ENCODE results near the gene CEP295NL.
"Not testable (repeated sequence)": the region's sequence is repeated elsewhere in the genome, so short reads cannot be mapped to it uniquely, and the experiment has no call there.

Gene CEP295NL

GRCh38 chr17:78903101-78903779 is at the start of gene CEP295NL:
Gene CEP295NL, minus strand, starts transcription at chr17:78903201. Its CDS starts 1,373 bp downstream, at chr17:78901828.
- DNase-seq, result no peak

GRCh38 chr17:78952706-78953105 is 49.7 kb upstream of the CEP295NL start:
- no peak for DNase-seq

DNA sequence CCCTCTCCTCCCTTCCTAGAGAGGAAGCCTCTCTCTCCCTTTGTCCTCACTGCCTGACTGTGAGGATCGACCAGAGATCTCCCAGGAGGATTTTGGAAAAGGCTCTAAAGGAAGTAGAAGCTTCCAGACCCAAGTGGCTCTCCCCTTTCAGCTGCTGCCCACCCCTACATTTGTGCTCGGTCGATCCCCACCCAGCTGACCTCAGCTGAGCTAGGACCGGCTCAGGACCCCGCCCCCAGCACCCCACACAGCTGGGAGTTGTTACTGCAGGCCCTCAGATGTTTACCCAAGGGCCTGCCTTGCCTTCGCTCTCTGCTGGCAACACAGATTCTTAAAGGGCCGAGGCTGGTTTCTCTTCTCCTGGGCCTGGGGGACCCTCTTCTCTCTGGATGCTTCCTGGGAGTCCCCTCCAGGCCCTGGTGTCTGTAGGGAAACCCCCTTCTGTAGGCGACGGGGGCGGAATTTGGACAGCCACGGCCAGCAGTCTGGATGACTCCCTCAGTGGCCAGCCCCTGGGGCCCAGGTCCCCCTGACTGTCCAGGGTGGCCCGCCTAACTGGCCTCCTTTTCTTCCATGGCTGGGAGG is 49.1 kb upstream of the CEP295NL start:
- no peak for DNase-seq

DNA sequence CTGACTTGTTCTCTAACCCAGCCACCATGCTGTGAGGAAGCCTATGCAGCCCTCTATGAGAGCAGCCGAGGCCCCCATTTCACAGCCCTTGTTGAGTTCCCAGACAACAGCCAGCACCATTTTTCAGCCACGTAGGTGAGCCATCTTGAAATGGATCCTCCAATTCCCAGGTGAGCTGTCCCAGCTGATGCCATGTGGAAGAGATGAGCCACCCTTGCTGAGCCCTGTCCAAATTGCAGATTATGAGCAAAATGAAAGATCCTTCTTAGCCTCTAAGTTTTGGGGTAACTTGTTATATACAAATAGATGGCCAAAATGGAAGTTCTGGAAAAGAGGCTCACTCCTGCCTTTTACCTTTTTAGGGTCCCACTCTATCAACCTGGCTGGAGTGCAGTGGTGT is 47.9 kb upstream of the CEP295NL start:
- no peak for DNase-seq

GRCh38 chr17:78947235-78948149 is 44.5 kb upstream of the CEP295NL start:
- DNase-seq, result no peak

DNA sequence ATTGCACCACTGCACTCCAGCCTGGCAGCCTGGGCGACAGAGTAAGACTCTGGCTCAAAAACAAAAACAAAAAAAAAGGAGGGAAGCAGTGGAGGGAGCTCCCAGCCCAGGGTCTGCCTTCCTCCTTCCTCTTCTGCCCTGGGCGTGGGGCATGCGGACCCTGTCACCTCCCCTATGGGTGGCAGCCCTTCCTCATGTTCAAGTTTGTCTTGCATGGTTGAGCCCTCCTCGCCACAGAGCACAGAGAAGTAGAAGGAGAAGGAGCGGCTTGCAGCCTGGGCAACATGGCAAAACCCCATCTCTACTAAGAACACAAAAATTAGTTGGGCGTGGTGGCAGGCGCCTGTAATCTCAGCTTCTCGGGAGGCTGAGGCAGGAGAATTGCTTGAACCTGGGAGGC is 43.6 kb upstream of the CEP295NL start:
- DNase-seq, result no peak

- no peak for DNase-seq
These were observed 43.1 kb upstream of the CEP295NL start for GRCh38 chr17:78946131-78946530.

DNA sequence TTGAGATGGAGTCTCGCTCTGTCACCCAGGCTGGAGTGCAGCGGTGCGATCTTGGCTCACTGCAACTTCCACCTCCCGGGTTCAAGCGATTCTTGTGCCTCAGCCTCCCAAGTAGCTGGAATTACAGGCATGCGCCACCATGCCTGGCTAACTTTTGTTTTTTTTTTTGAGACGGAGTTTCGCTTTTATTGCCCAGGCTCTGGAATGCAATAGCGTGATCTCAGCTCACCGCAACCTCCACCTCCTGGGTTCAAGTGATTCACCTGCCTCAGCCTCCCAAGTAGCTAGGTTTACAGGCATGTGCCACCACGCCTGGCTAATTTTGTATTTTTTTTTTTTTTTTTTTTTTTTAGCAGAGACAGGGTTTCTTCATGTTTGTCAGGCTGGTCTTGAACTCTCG is 42.5 kb upstream of the CEP295NL start:
- DNase-seq, result not testable (repeated sequence)

DNA sequence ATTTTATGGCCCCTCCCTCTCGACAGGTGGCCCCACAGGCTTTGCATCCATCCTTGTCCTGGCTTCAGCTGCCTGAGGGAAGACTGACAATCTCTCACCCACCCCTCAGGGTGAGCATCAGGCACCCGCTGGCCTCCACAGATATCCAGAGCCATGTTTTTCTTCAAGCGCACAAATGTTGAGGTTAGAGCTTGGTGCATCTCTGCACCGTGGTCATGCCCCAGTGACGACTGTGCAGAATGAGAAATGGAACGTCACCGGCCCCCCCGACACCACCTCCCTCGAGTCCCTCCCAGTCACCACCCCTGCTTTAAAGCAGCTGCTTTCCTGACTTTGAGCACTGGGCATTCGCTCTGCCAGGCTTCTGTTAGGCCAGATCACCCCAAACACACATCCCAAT is 42.0 kb upstream of the CEP295NL start:
- DNase-seq, result no peak

- no peak for DNase-seq
These were observed 41.0 kb upstream of the CEP295NL start for GRCh38 chr17:78944026-78944425.

GRCh38 chr17:78940708-78941107 is 37.7 kb upstream of the CEP295NL start:
- no peak for DNase-seq

- DNase-seq, result no peak
These were observed 37.3 kb upstream of the CEP295NL start for GRCh38 chr17:78940258-78940657.

DNA sequence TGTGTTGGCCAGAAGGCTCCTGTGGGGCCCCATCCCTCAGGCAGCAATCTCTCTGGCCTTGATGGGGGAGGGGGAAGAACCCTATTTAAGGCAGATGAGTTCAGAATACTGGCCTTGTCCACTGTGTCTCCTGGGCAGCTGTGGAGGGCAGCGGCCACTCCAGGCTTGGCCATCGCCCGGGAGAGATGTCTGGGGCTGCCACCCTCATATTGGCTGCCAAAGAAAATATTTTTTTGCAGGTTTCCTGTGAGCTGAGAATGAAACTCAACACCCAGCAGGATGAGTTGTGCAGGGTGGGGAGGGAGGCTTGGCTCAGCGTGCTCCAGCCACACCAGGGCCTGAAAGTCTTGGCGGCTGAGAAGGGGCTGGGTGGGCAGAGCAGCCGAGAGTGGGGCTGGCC is 36.6 kb upstream of the CEP295NL start:
- DNase-seq, result no peak

DNA sequence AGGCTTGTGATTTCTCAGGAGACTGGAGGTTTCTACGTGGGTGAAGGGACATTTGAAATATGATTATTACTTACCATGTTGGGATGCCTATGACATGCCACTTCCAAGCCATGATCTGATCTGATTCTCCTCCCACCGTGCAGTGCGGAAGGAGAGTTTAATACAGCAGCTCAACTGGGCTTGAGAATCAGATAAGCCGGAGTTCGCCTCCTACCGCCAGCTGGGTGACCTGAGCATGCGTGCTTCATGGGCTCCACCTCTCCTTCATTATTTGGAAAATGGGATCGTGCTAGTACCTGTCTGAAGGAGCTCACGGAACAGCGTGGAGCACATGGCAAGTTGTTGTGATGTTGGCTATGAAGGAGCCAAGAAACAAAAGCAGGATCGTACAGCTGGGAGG is 34.6 kb upstream of the CEP295NL start:
- no peak for DNase-seq

DNA sequence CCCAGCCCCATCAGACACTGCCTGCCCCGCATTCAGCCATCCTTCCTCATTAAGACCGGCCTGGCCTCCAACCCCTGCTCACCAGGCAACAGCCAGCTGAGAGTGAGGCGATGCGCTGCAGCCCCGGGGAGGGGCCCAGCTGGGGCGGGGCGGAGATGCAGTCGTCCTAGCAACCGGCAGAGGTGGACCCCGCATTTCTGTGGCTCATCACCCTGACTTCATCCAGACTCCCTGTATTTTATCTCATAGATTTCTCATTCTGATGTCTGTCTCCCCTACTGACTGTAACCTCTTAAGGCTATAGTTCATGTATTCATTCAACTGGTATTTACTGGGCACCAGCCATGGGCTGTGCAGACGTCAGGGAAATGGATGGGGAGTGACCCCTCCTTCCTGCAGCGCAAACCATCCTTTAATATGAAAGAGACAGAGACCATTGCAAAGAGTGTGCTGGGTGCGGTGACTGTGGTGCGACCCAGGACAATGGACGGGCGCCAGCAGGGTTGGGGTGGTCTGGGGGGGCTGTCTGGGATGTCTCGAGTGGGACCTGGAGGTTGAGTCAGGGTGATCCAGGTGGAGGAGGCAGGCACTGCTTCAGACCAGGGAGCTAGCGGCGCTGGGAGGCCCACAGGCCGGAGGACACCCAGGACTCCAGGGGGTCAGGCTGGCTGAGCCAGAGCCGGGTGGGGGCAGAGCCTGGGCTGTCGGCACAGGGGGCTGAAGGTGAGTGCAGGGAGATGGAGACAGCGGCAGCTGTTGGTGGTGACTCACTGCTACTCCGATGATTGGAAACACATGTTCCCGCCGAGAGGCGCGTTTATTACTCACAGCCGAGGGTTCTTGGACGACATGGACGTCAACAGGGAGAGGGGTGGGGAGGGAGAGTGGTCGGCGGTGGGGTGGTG is 32.7 kb upstream of the CEP295NL start:
- DNase-seq, result no peak

GRCh38 chr17:78934681-78935418 is 31.8 kb upstream of the CEP295NL start:
- DNase-seq, result no peak

DNA sequence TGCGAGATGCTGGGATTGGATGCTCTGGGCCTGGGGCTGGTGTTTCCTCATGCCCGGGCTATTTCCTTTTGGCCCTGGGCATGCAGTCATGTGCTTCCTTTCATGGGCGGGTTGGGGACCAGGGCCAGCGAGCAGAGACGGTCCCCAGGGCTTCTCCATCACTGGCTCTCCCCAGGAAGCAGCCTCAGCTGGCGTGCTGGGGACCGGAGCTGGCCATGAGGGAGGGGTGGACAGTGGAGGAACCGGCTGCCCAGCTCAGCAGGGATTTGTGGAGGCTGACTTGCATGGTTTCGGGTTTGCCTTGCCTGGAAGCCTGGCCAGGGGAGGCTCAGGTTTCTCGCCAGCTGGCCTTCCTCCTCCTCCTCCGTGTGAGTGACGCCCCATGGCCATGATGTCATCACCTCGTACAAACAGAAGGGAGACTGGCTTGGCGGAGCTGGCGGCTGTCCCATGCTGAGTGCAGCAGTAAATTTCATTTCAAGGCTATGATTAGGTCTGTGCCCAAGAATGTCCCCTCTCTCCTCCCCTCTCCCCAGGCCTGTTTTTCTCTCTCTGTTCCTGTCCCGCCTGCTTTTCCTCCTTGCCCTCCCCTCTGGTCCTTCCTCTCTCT is 31.1 kb upstream of the CEP295NL start:
- DNase-seq, result no peak

GRCh38 chr17:78933025-78933958 is 30.3 kb upstream of the CEP295NL start:
- no peak for DNase-seq

DNA sequence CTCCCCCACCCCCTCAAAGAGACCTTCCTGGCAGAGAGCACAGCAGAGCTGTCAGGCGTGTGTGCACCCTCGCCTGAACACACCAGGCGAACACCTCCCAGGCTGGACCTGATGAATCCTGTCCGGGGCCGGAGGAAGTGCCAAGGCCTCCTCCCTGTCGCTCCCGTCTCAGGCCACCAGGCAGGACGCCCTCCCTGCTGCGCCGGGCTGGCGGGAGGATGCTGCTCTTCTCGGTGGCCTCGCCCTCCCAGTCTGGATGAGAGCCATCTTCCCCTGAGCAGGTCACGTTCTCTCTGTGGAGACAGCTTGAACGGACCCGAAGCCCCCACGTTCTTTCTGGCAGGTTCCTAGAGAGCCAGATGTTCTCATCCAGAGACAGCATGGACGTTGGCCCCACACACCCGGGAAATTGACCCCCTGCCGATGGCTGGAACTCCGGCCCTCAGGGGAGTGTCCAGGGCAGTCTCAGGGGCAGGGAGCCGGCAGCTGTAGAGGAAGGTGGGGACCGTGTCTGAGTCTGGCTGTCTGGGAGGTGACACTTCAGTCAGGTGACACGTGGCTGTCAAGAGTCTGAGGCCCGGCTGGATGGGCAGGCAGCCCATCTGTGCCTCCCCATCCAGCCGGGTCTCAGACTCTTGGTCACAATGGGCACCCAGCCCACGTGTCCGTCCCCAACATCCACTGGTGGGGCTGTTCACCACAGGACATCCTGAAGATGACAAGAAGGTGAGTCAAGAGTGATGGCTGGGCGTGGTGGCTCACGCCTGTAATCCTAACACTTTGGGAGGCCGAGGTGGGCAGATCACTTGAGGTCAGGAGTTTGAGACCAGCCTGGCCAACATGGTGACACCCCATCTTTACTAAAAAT is 27.1 kb upstream of the CEP295NL start:
- DNase-seq, result no peak
